Mesenchymal stem cell (in vitro differentiated cells and primary cell): ENCODE data around the gene RASSF8. TPM values are rescaled to one million over a fixed set of nuclear protein-coding genes. Genes with fewer than 3 reads are reported as not detected.

Experiments
- DNase-seq: peaks from one replicate; pipeline ENCODE4 v3.0.0-alpha.2; 2013
- H2AFZ ChIP-seq: one replicate; pipeline ENCODE4 v1.6.1; 2013; ENCODE audit warnings: low read depth, mild to moderate bottlenecking, control low read depth, inconsistent platforms, low read length, moderate library complexity
- H2AK5ac ChIP-seq: 2 replicates; pipeline ENCODE4 v1.6.1; 2013; ENCODE audit warnings: low read length, moderate library complexity, mild to moderate bottlenecking, inconsistent platforms; ENCODE audit not compliant: severe bottlenecking
- H2BK120ac ChIP-seq: one replicate; pipeline ENCODE4 v1.6.1; 2013; ENCODE audit warnings: low read depth, mild to moderate bottlenecking, inconsistent platforms, low read length, moderate library complexity
- H2BK12ac ChIP-seq, 2 experiments: one replicate each; pipeline ENCODE4 v1.6.1; 2013; ENCODE audit warnings: inconsistent platforms in 2 of 2, low read length in 2 of 2, mild to moderate bottlenecking in 2 of 2, moderate library complexity in 2 of 2, control low read depth in 1 of 2
- H2BK15ac ChIP-seq: one replicate; pipeline ENCODE4 v1.6.1; 2013; ENCODE audit warnings: mild to moderate bottlenecking, low read depth, inconsistent platforms; ENCODE audit not compliant: poor library complexity, severe bottlenecking
- H2BK5ac ChIP-seq: 2 replicates; pipeline ENCODE4 v1.6.1; 2013; ENCODE audit warnings: low read depth, mild to moderate bottlenecking, low read length, control low read depth, inconsistent platforms; ENCODE audit not compliant: poor library complexity, severe bottlenecking
- H3K14ac ChIP-seq, 2 experiments: one replicate each; pipeline ENCODE4 v1.6.1; 2013; ENCODE audit warnings: inconsistent platforms in 2 of 2, low read length in 2 of 2, control low read depth in 1 of 2, mild to moderate bottlenecking in 1 of 2, moderate library complexity in 1 of 2
- H3K18ac ChIP-seq, 2 experiments: one replicate each; pipeline ENCODE4 v1.6.1; 2013; ENCODE audit warnings: inconsistent platforms in 2 of 2, low read length in 2 of 2, control low read depth in 1 of 2, low read depth in 1 of 2, mild to moderate bottlenecking in 1 of 2
- H3K23ac ChIP-seq, 2 experiments: one replicate each; pipeline ENCODE4 v1.6.1; 2013; ENCODE audit warnings: inconsistent platforms in 2 of 2, low read length in 2 of 2, mild to moderate bottlenecking in 2 of 2, moderate library complexity in 2 of 2, control low read depth in 1 of 2
- H3K27ac ChIP-seq: 2 replicates; pipeline ENCODE4 v1.5.1; 2013; ENCODE audit warnings: mild to moderate bottlenecking, moderate library complexity, low read length, control low read depth, inconsistent platforms; ENCODE audit not compliant: poor library complexity, severe bottlenecking
- H3K27me3 ChIP-seq, 2 experiments: 2 replicates each; pipeline versions ENCODE4 v1.6.1 to v1.7.0; 2013; ENCODE audit warnings: low read length in 2 of 2, mild to moderate bottlenecking in 2 of 2, moderate library complexity in 2 of 2, control low read depth in 1 of 2, inconsistent platforms in 1 of 2; ENCODE audit not compliant: control insufficient read depth in 1 of 2, insufficient read depth in 1 of 2
- H3K36me3 ChIP-seq, 2 experiments: 2 replicates each; pipeline versions ENCODE4 v1.6.1 to v1.7.0; 2013; ENCODE audit warnings: low read length in 2 of 2, control low read depth in 1 of 2, inconsistent platforms in 1 of 2, low read depth in 1 of 2, mild to moderate bottlenecking in 1 of 2; ENCODE audit not compliant: insufficient read depth in 2 of 2, control insufficient read depth in 1 of 2
- H3K4ac ChIP-seq, 2 experiments: one replicate each; pipeline ENCODE4 v1.6.1; 2013; ENCODE audit warnings: inconsistent platforms in 2 of 2, low read length in 2 of 2, mild to moderate bottlenecking in 2 of 2, moderate library complexity in 2 of 2, control low read depth in 1 of 2, low read depth in 1 of 2
- H3K4me1 ChIP-seq: 2 replicates; pipeline ENCODE4 v1.6.1; 2013; ENCODE audit warnings: low read depth, low read length, control low read depth; ENCODE audit not compliant: control insufficient read depth, insufficient read depth
- H3K4me2 ChIP-seq: 2 replicates; pipeline ENCODE4 v1.6.1; 2013; ENCODE audit warnings: low read length, mild to moderate bottlenecking, inconsistent platforms; ENCODE audit not compliant: poor library complexity, severe bottlenecking
- H3K4me3 ChIP-seq, 2 experiments: 2 replicates each; pipeline versions ENCODE4 v1.5.1 to v1.7.0; 2013; ENCODE audit warnings: low read length in 2 of 2, mild to moderate bottlenecking in 2 of 2, control low read depth in 1 of 2, low read depth in 1 of 2; ENCODE audit not compliant: insufficient read depth in 1 of 2
- H3K79me1 ChIP-seq: replicated peaks from 2 replicates; pipeline ENCODE4 v1.6.1; 2013; ENCODE audit warnings: mild to moderate bottlenecking, control low read depth, low read length, inconsistent platforms; ENCODE audit not compliant: poor library complexity, severe bottlenecking
- H3K9ac ChIP-seq: 2 replicates; pipeline ENCODE4 v1.7.0; 2013; ENCODE audit warnings: mild to moderate bottlenecking, low read length, moderate library complexity
- H3K9me3 ChIP-seq: 2 replicates; pipeline ENCODE4 v1.7.0; 2013; ENCODE audit warnings: mild to moderate bottlenecking, low read length; ENCODE audit not compliant: control insufficient read depth
- H4K8ac ChIP-seq: one replicate; pipeline ENCODE4 v1.6.1; 2013; ENCODE audit warnings: inconsistent platforms, mild to moderate bottlenecking, low read length, moderate library complexity
- H4K91ac ChIP-seq: one replicate; pipeline ENCODE4 v1.6.1; 2013; ENCODE audit warnings: mild to moderate bottlenecking, low read length, inconsistent platforms
- WGBS: methylation state at CpG from one replicate; pipeline ENCODE4 v1.1.7; 2013; ENCODE audit warnings: mixed read lengths; 5-methylcytosine and 5-hydroxymethylcytosine counted together
- polyA plus RNA-seq, 2 experiments: library from polyadenylated mRNA; stranded (reverse); fragments of 200-250 nt; gene quantifications; one replicate each; pipeline ENCODE4 v1.2.3, GENCODE V29; 2013

RASSF8 gene
- polyA plus RNA-seq (2013, experiment 1 of 2) = 21.5 TPM
- 20.1 TPM for polyA plus RNA-seq (2013, experiment 2 of 2)

GRCh38 chr12:25958428-25959070 is at the start of gene RASSF8:
TSS of gene RASSF8 (plus strand) at chr12:25958682. CDS start at chr12:26055344, 96,662 bp downstream.
- peak within 1 kb of the TSS; percentile 76 for H2AFZ ChIP-seq
- H3K9ac ChIP-seq = peak within 1 kb of the TSS; percentile 100
- H3K4ac ChIP-seq = peak within 1 kb of the TSS; percentile 80 to 93
- peaks cover 5% of the 10 kb centered on the region for H3K79me1 ChIP-seq
- peak within 1 kb of the TSS; percentile 96 for H4K91ac ChIP-seq
- peak within 1 kb of the TSS; percentile 60 for H3K4me2 ChIP-seq
- H2BK5ac ChIP-seq = peak within 1 kb of the TSS; percentile 81
- no peaks in the 10 kb centered on the region for H3K9me3 ChIP-seq
- peak within 1 kb of the TSS in 1 of 2 experiments; percentile 87 for H3K23ac ChIP-seq
- H3K14ac ChIP-seq = peak within 1 kb of the TSS; percentile 67 to 93
- H2AK5ac ChIP-seq = no peak within 1 kb of the TSS
- H3K36me3 ChIP-seq = peaks cover 5 to 47% of the 10 kb centered on the region in 2 experiments
- peak within 1 kb of the TSS; percentile 71 to 90 for H2BK12ac ChIP-seq
- peak; percentile 72 for DNase-seq
- 1% methylated on average over 34 of the region's 113 CpGs for WGBS
- peak within 1 kb of the TSS; percentile 90 for H4K8ac ChIP-seq
- peak within 1 kb of the TSS; percentile 91 for H3K27ac ChIP-seq
- peak within 1 kb of the TSS; percentile 92 to 99 for H3K18ac ChIP-seq
- peak within 1 kb of the TSS; percentile 93 for H2BK15ac ChIP-seq
- H2BK120ac ChIP-seq = peak within 1 kb of the TSS; percentile 89
- peak within 1 kb of the TSS; percentile 92 for H3K4me3 ChIP-seq
- H3K27me3 ChIP-seq = no peaks in the 10 kb centered on the region
- H3K4me1 ChIP-seq = peaks cover 3% of the 10 kb centered on the region

GRCh38 chr12:25914551-25914950 is 43.9 kb upstream of the RASSF8 start:
- Histone ChIP-seq H2BK5ac (no peak overlapping the region), H3K9ac (no peak overlapping the region), H2BK120ac (no peak overlapping the region), H3K27ac (no peak overlapping the region), H3K4me2 (no peak overlapping the region), H3K9me3 (no peaks in the 10 kb centered on the region), H3K18ac (no peak overlapping the region), H3K4ac (no peak overlapping the region), H3K4me1 (no peaks in the 10 kb centered on the region), H3K36me3 (no peaks in the 10 kb centered on the region), H2BK12ac (no peak overlapping the region), H3K79me1 (no peaks in the 10 kb centered on the region), H3K23ac (no peak overlapping the region), H4K91ac (no peak overlapping the region), H2BK15ac (no peak overlapping the region), H4K8ac (no peak overlapping the region), H3K4me3 (no peak overlapping the region), H3K14ac (no peak overlapping the region), H3K27me3 (no peaks in the 10 kb centered on the region), H2AFZ (no peak overlapping the region), H2AK5ac (no peak overlapping the region)
- WGBS = 75% methylated on average over 2 of the region's 2 CpGs
- DNase-seq = no peak

GRCh38 chr12:25924491-25925001 is 33.9 kb upstream of the RASSF8 start:
- Histone ChIP-seq H3K23ac (no peak overlapping the region), H2BK120ac (no peak overlapping the region), H3K4ac (no peak overlapping the region), H3K4me3 (no peak overlapping the region), H3K27me3 (no peaks in the 10 kb centered on the region), H3K4me1 (no peaks in the 10 kb centered on the region), H2BK15ac (no peak overlapping the region), H2AFZ (no peak overlapping the region), H4K8ac (no peak overlapping the region), H3K9me3 (no peaks in the 10 kb centered on the region), H2BK12ac (no peak overlapping the region), H3K27ac (no peak overlapping the region), H3K4me2 (no peak overlapping the region), H3K14ac (no peak overlapping the region), H3K18ac (no peak overlapping the region), H3K9ac (no peak overlapping the region), H3K79me1 (no peaks in the 10 kb centered on the region), H2AK5ac (no peak overlapping the region), H2BK5ac (no peak overlapping the region), H4K91ac (no peak overlapping the region), H3K36me3 (no peaks in the 10 kb centered on the region)
- no peak for DNase-seq
- 68% methylated on average over 7 of the region's 7 CpGs for WGBS

GRCh38 chr12:25925064-25925463 is 33.4 kb upstream of the RASSF8 start:
- no peak overlapping the region for H2BK5ac ChIP-seq
- WGBS = 93% methylated on average over 7 of the region's 7 CpGs
- H2AFZ ChIP-seq = no peak overlapping the region
- no peak overlapping the region for H3K4me2 ChIP-seq
- no peaks in the 10 kb centered on the region for H3K27me3 ChIP-seq
- no peak overlapping the region for H3K27ac ChIP-seq
- no peaks in the 10 kb centered on the region for H3K4me1 ChIP-seq
- H2BK120ac ChIP-seq = no peak overlapping the region
- no peak overlapping the region for H3K23ac ChIP-seq
- DNase-seq = no peak
- no peak overlapping the region for H4K91ac ChIP-seq
- no peak overlapping the region for H3K4ac ChIP-seq
- H3K14ac ChIP-seq = no peak overlapping the region
- no peaks in the 10 kb centered on the region for H3K79me1 ChIP-seq
- H3K9ac ChIP-seq = no peak overlapping the region
- H2AK5ac ChIP-seq = no peak overlapping the region
- H2BK12ac ChIP-seq = no peak overlapping the region
- H3K36me3 ChIP-seq = no peaks in the 10 kb centered on the region
- H3K18ac ChIP-seq = no peak overlapping the region
- no peaks in the 10 kb centered on the region for H3K9me3 ChIP-seq
- no peak overlapping the region for H2BK15ac ChIP-seq
- H4K8ac ChIP-seq = no peak overlapping the region
- H3K4me3 ChIP-seq = no peak overlapping the region
